HepG2 (cell line): ENCODE measurements around the gene ARIH1. TPM values are rescaled to one million over a fixed set of nuclear protein-coding genes. Genes with fewer than 3 reads are reported as not detected.

Source experiments
- AFF4 ChIP-seq: sonication (generic); formaldehyde crosslinking; IDR thresholded peaks from 2 replicates; pipeline ENCODE4 v1.4.0; 2020; ENCODE audit warnings: missing genetic modification reagents
- ASH2L ChIP-seq: fragments of 300-600, 200-600 bp; sonication (generic); IDR thresholded peaks from 2 replicates; pipeline ENCODE4 v1.7.0; 2017; ENCODE audit warnings: low read depth, mild to moderate bottlenecking, moderate library complexity, mixed read lengths, low read length; ENCODE audit not compliant: insufficient read length
- ESRRA ChIP-seq: sonication (generic); formaldehyde crosslinking; IDR thresholded peaks from 2 replicates; pipeline ENCODE4 v1.5.1; 2020; ENCODE audit warnings: mild to moderate bottlenecking, low read depth, missing genetic modification reagents
- HES4 ChIP-seq: sonication (generic); formaldehyde crosslinking; IDR thresholded peaks from 2 replicates; pipeline ENCODE4 v1.9.0; 2021; ENCODE audit warnings: mild to moderate bottlenecking, missing genetic modification reagents, borderline replicate concordance
- REL ChIP-seq: sonication (generic); formaldehyde crosslinking; conservative IDR thresholded peaks from 2 replicates; pipeline ENCODE4 v1.8.0; 2022; ENCODE audit warnings: mild to moderate bottlenecking, missing genetic modification reagents, moderate library complexity
- RERE ChIP-seq: IDR thresholded peaks from 2 replicates; pipeline ENCODE4 v1.6.1; 2016; ENCODE audit warnings: low read depth, missing genetic modification reagents, missing compliant biosample characterization
- RFX1 ChIP-seq: fragments of 450-650 bp; IDR thresholded peaks from 2 replicates; pipeline ENCODE4 v1.6.1; 2017
- TAF15 ChIP-seq: fragments of 200-400 bp; formaldehyde crosslinking; IDR thresholded peaks from one replicate; pipeline ENCODE4 v1.6.1; 2018; ENCODE audit warnings: mild to moderate bottlenecking, low read depth, low read length; ENCODE audit not compliant: poor library complexity, severe bottlenecking
- TARDBP ChIP-seq: sonication (generic); formaldehyde crosslinking; IDR thresholded peaks from 2 replicates; pipeline ENCODE4 v1.8.0; 2022; ENCODE audit warnings: mild to moderate bottlenecking, missing genetic modification reagents
- ZEB1 ChIP-seq: IDR thresholded peaks from 2 replicates; pipeline ENCODE4 v1.6.1; 2012; ENCODE audit warnings: mild to moderate bottlenecking, low read depth, inconsistent platforms; ENCODE audit not compliant: insufficient replicate concordance
- ZNF343 ChIP-seq: sonication (generic); formaldehyde crosslinking; IDR thresholded peaks from 2 replicates; pipeline ENCODE4 v1.4.0; 2020; ENCODE audit warnings: mild to moderate bottlenecking, missing genetic modification reagents
- ZNF660 ChIP-seq: sonication (generic); formaldehyde crosslinking; IDR thresholded peaks from 2 replicates; pipeline ENCODE4 v1.5.1; 2020; ENCODE audit warnings: mild to moderate bottlenecking, low read depth, missing genetic modification reagents, borderline replicate concordance
- polyA plus RNA-seq, 8 experiments: library from polyadenylated mRNA; depleted of rRNA in 3 of 8; stranded (reverse) in 7 of 8; unstranded in 1 of 8; fragments of >200 nt; fragmentation: Illumina TruSeq in 4 of 8; extraction: Trizol in 4 of 8; gene quantifications; 2 replicates each; pipeline versions ENCODE4 v1.2.1 to v1.2.3, GENCODE V29; 2011 to 2016; ENCODE audit warnings: low read depth in 4 of 8, missing spikeins in 1 of 8, mixed read lengths in 1 of 8; ENCODE audit not compliant: insufficient read depth in 1 of 8
- total RNA-seq, 5 experiments: library from RNA; depleted of rRNA; stranded (reverse); fragments of >200 nt; fragmentation: Illumina TruSeq; extraction: Trizol; gene quantifications; 2 replicates each; pipeline ENCODE4 v1.2.3, GENCODE V29; 2016; ENCODE audit warnings: low read depth in 1 of 5
- TF ChIP-seq, protein P1 (sequence below): sonication (generic); formaldehyde crosslinking; IDR thresholded peaks from 2 replicates; pipeline ENCODE4 v1.4.0; 2020; ENCODE audit warnings: low read depth, mild to moderate bottlenecking, missing genetic modification reagents
- TF ChIP-seq, protein P2 (sequence below): sonication (generic); formaldehyde crosslinking; IDR thresholded peaks from 2 replicates; pipeline ENCODE4 v1.9.0; 2021; ENCODE audit warnings: missing genetic modification reagents, borderline replicate concordance
- TF ChIP-seq, protein P3 (sequence below): sonication (generic); formaldehyde crosslinking; IDR thresholded peaks from 2 replicates; pipeline ENCODE4 v1.8.1; 2023; ENCODE audit warnings: missing genetic modification reagents, mild to moderate bottlenecking, borderline replicate concordance

The ARIH1 gene
- total and polyA plus RNA-seq, 2 of the 13 experiments (the other 11 are each of a cell fraction or from before 2014, with no cell fraction given) = 38.8 to 59.8 TPM

DNA sequence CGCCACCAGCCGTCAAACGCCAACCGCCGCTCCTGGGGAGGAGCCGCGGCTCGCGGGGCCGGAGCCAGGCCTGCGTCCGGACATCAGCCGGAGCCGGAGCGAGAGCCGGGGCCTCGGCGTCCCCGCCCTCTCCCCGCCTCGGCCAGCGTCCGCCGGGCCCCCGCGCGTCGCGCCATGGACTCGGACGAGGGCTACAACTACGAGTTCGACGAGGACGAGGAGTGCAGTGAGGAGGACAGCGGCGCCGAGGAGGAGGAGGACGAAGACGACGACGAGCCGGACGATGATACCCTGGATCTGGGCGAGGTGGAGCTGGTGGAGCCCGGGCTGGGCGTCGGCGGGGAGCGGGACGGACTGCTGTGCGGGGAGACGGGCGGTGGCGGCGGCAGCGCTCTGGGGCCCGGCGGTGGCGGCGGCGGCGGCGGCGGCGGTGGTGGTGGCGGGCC is 359 bp downstream of the ARIH1 start (continued):
- TF ChIP-seq, protein P1, sequence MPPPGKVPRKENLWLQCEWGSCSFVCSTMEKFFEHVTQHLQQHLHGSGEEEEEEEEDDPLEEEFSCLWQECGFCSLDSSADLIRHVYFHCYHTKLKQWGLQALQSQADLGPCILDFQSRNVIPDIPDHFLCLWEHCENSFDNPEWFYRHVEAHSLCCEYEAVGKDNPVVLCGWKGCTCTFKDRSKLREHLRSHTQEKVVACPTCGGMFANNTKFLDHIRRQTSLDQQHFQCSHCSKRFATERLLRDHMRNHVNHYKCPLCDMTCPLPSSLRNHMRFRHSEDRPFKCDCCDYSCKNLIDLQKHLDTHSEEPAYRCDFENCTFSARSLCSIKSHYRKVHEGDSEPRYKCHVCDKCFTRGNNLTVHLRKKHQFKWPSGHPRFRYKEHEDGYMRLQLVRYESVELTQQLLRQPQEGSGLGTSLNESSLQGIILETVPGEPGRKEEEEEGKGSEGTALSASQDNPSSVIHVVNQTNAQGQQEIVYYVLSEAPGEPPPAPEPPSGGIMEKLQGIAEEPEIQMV (CRISPR knock-in tag) = peak; percentile 75; the same call in 1 of the 2 replicates
- TF ChIP-seq RFX1 (no peak), ZNF343 (no peak), RERE (CRISPR knock-in tag) (peak; percentile 7; the same call in 1 of the 2 replicates), ASH2L (peak; percentile 53), TAF15 (peak; percentile 5), ESRRA (CRISPR knock-in tag) (no peak; the same call in 1 of the 2 replicates), ZEB1 (peak; percentile 17), REL (CRISPR knock-in tag) (peak; percentile 60), AFF4 (no peak), TARDBP (CRISPR knock-in tag) (no peak), ZNF660 (CRISPR knock-in tag) (no peak), HES4 (no peak; the same call in 1 of the 2 replicates)
- TF ChIP-seq, protein P2, sequence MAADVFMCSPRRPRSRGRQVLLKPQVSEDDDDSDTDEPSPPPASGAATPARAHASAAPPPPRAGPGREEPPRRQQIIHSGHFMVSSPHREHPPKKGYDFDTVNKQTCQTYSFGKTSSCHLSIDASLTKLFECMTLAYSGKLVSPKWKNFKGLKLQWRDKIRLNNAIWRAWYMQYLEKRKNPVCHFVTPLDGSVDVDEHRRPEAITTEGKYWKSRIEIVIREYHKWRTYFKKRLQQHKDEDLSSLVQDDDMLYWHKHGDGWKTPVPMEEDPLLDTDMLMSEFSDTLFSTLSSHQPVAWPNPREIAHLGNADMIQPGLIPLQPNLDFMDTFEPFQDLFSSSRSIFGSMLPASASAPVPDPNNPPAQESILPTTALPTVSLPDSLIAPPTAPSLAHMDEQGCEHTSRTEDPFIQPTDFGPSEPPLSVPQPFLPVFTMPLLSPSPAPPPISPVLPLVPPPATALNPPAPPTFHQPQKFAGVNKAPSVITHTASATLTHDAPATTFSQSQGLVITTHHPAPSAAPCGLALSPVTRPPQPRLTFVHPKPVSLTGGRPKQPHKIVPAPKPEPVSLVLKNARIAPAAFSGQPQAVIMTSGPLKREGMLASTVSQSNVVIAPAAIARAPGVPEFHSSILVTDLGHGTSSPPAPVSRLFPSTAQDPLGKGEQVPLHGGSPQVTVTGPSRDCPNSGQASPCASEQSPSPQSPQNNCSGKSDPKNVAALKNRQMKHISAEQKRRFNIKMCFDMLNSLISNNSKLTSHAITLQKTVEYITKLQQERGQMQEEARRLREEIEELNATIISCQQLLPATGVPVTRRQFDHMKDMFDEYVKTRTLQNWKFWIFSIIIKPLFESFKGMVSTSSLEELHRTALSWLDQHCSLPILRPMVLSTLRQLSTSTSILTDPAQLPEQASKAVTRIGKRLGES (CRISPR knock-in tag) = no peak
- TF ChIP-seq, protein P3, sequence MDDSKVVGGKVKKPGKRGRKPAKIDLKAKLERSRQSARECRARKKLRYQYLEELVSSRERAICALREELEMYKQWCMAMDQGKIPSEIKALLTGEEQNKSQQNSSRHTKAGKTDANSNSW = no peak
